Endodermal cell (in vitro differentiated cells): ENCODE data around the gene ABHD14A. TPM values are rescaled to one million over a fixed set of nuclear protein-coding genes. Genes with fewer than 3 reads are reported as not detected.

ENCODE experiments used
- DNase-seq: peaks from one replicate; pipeline ENCODE4 v3.0.0-alpha.2; 2017
- H3K27ac ChIP-seq: 2 replicates; pipeline ENCODE4 v1.5.1; 2013; ENCODE audit warnings: mild to moderate bottlenecking, low read depth, low read length, moderate library complexity
- H3K27me3 ChIP-seq: 2 replicates; pipeline ENCODE4 v1.6.1; 2013; ENCODE audit warnings: mild to moderate bottlenecking, low read length, moderate library complexity; ENCODE audit not compliant: insufficient read depth, control insufficient read depth, poor library complexity, severe bottlenecking
- H3K36me3 ChIP-seq: 2 replicates; pipeline ENCODE4 v1.7.0; 2013; ENCODE audit warnings: mild to moderate bottlenecking, low read length, moderate library complexity; ENCODE audit not compliant: control insufficient read depth, insufficient read depth
- H3K4me1 ChIP-seq: one replicate; pipeline ENCODE4 v1.7.0; 2013; ENCODE audit warnings: low read length; ENCODE audit not compliant: control insufficient read depth, insufficient read depth
- H3K4me3 ChIP-seq: 2 replicates; pipeline ENCODE4 v1.5.1; 2013; ENCODE audit warnings: mild to moderate bottlenecking, low read length, moderate library complexity
- H3K9ac ChIP-seq: 2 replicates; pipeline ENCODE4 v1.6.1; 2013; ENCODE audit warnings: mild to moderate bottlenecking, low read length, moderate library complexity; ENCODE audit not compliant: poor library complexity, severe bottlenecking; ENCODE audit errors: extremely low read depth
- H3K9me3 ChIP-seq: 2 replicates; pipeline ENCODE4 v1.6.1; 2013; ENCODE audit warnings: mild to moderate bottlenecking, low read length, moderate library complexity; ENCODE audit not compliant: control insufficient read depth
- H3K27ac Mint-ChIP-seq: 2 replicates; pipeline ENCODE4 v1.8.0; 2020; ENCODE audit warnings: mixed read lengths
- H3K27me3 Mint-ChIP-seq: 2 replicates; pipeline ENCODE4 v1.8.0; 2021; ENCODE audit warnings: mild to moderate bottlenecking, mixed read lengths; ENCODE audit not compliant: insufficient read depth
- H3K36me3 Mint-ChIP-seq: 2 replicates; pipeline ENCODE4 v1.8.0; 2020; ENCODE audit warnings: low read depth, mixed read lengths
- H3K4me1 Mint-ChIP-seq: 2 replicates; pipeline ENCODE4 v1.8.0; 2020; ENCODE audit warnings: mixed read lengths
- H3K4me3 Mint-ChIP-seq: 2 replicates; pipeline ENCODE4 v1.8.0; 2020; ENCODE audit warnings: mild to moderate bottlenecking, moderate library complexity, mixed read lengths
- H3K9me3 Mint-ChIP-seq: 2 replicates; pipeline ENCODE4 v1.8.0; 2020; ENCODE audit warnings: mild to moderate bottlenecking, mixed read lengths
- WGBS, 2 experiments: methylation state at CpG; one replicate each; pipeline versions ENCODE4 v1.1.5 to v1.1.7; 2013; ENCODE audit warnings: missing lambda C conversion rate in 2 of 2, mixed read lengths in 1 of 2; ENCODE audit not compliant: insufficient coverage in 1 of 2, insufficient read length in 1 of 2; 5-methylcytosine and 5-hydroxymethylcytosine counted together
- total RNA-seq, 2 donors: library from RNA; stranded (reverse); fragmentation: NEBNext Ultra II Directional in 1 of 2; extraction: Animal tissue kit (Norgen Biotek cat#: 25700) in 1 of 2; gene quantifications; 2 replicates in 1 of 2; 3 replicates in 1 of 2; pipeline ENCODE4 v1.2.1, GENCODE V29; 2021
- TF ChIP-seq, protein P1 (sequence below): fragments of 200-600 bp; sonication (generic); conservative IDR thresholded peaks from 2 replicates; pipeline ENCODE4 v1.5.0; 2021; ENCODE audit warnings: antibody characterized with exemption, mild to moderate bottlenecking

Gene ABHD14A
- total RNA-seq, 2 donors from 2014 or later, result 9.6 to 10.1 TPM

- Mint-ChIP-seq H3K4me1 (peaks cover 6% of the 10 kb centered on the region), H3K36me3 (no peaks in the 10 kb centered on the region), H3K27me3 (peaks cover 31% of the 10 kb centered on the region), H3K27ac (no peak overlapping the region), H3K4me3 (no peak overlapping the region), H3K9me3 (no peaks in the 10 kb centered on the region)
- Histone ChIP-seq H3K27ac (no peak overlapping the region), H3K27me3 (peaks cover 23% of the 10 kb centered on the region), H3K9me3 (no peaks in the 10 kb centered on the region), H3K4me1 (peaks cover 6% of the 10 kb centered on the region), H3K36me3 (no peaks in the 10 kb centered on the region), H3K9ac (no peak overlapping the region), H3K4me3 (no peak overlapping the region)
- TF ChIP-seq, protein P1, sequence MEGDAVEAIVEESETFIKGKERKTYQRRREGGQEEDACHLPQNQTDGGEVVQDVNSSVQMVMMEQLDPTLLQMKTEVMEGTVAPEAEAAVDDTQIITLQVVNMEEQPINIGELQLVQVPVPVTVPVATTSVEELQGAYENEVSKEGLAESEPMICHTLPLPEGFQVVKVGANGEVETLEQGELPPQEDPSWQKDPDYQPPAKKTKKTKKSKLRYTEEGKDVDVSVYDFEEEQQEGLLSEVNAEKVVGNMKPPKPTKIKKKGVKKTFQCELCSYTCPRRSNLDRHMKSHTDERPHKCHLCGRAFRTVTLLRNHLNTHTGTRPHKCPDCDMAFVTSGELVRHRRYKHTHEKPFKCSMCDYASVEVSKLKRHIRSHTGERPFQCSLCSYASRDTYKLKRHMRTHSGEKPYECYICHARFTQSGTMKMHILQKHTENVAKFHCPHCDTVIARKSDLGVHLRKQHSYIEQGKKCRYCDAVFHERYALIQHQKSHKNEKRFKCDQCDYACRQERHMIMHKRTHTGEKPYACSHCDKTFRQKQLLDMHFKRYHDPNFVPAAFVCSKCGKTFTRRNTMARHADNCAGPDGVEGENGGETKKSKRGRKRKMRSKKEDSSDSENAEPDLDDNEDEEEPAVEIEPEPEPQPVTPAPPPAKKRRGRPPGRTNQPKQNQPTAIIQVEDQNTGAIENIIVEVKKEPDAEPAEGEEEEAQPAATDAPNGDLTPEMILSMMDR, result no peak
- peak; percentile 27 for DNase-seq
- WGBS, 2 experiments, result 92 to 94% methylated on average over 9 to 14 of the region's 14 CpGs
Measured at GRCh38 chr3:51945926-51946705, 28.7 kb upstream of the ABHD14A start.

DNA sequence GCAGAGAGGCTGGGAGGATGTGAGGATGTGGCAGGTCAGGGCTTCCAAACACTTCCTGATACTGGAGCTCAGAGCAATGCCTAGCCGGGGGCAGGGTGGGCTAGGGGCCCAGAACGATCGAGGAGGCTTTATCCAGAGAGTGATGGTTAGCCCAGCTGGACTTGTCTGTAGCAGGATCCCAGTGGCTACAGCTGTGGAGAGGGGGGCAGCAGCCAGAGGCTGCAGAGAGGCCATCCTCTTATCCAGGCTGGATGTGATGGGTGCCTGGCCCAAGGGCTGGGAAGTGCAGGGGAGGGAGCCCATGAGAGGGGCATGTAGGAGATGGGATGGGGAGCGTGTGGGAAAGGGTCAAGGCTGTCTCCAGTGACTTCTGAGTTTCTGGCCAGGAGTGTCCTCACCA is 28.1 kb upstream of the ABHD14A start:
- Mint-ChIP-seq H3K4me3 (no peak overlapping the region), H3K36me3 (no peaks in the 10 kb centered on the region), H3K9me3 (no peaks in the 10 kb centered on the region), H3K27me3 (peaks cover 38% of the 10 kb centered on the region), H3K4me1 (peaks cover 5% of the 10 kb centered on the region), H3K27ac (no peak overlapping the region)
- no peaks in the 10 kb centered on the region for H3K36me3 ChIP-seq
- H3K4me3 ChIP-seq, result no peak overlapping the region
- H3K4me1 ChIP-seq, result peaks cover 6% of the 10 kb centered on the region
- WGBS, 2 experiments, result 91 to 92% methylated on average over 4 of the region's 4 CpGs
- TF ChIP-seq, protein P1, result no peak
- H3K27ac ChIP-seq, result no peak overlapping the region
- no peaks in the 10 kb centered on the region for H3K9me3 ChIP-seq
- peaks cover 26% of the 10 kb centered on the region for H3K27me3 ChIP-seq
- DNase-seq, result no peak
- H3K9ac ChIP-seq, result no peak overlapping the region

DNA sequence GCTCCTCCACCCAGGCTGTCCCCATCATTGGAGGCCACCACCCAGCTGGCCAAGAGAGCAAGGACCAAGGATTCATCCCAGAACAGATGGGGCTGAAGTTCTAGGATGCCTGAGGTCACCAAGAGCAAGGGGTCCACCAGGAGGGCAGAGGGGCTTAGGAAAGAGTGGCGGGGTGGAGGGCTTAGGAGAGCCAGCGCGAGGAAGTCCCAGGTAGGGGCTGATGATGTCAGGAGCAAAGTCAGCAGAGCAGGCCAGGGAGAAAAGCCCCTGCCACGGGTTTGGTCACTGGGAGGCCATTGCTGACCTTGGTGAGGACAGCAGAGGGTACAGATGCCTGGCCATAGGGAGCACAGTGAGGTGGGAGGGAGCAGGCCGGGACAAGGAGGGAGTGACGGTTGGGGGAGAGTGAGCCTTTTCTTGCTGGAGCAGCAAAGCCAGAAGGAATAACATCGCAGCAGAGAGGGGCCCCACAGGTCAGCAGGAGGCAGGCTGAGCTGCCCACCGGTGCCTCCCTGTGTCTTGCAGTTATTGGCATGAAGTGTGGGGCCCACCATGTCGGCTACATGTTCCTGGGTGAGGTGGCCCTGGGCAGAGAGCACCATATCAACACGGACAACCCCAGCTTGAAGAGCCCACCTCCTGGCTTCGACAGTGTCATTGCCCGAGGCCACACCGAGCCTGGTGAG is 27.5 kb upstream of the ABHD14A start:
- Histone ChIP-seq H3K9ac (no peak overlapping the region), H3K36me3 (no peaks in the 10 kb centered on the region), H3K4me1 (peaks cover 4% of the 10 kb centered on the region), H3K27me3 (peaks cover 26% of the 10 kb centered on the region), H3K4me3 (no peak overlapping the region), H3K9me3 (no peaks in the 10 kb centered on the region), H3K27ac (no peak overlapping the region)
- no peak overlapping the region for H3K27ac Mint-ChIP-seq
- no peak for DNase-seq
- TF ChIP-seq, protein P1, result no peak
- no peaks in the 10 kb centered on the region for H3K36me3 Mint-ChIP-seq
- WGBS, 2 experiments, result 74 to 85% methylated on average over 10 to 13 of the region's 13 CpGs
- H3K4me3 Mint-ChIP-seq, result no peak overlapping the region
- H3K9me3 Mint-ChIP-seq, result no peaks in the 10 kb centered on the region
- peaks cover 3% of the 10 kb centered on the region for H3K4me1 Mint-ChIP-seq
- H3K27me3 Mint-ChIP-seq, result peaks cover 43% of the 10 kb centered on the region
